K562 (cell line): ENCODE data around the gene HOXC10. TPM values are rescaled to one million over a fixed set of nuclear protein-coding genes. Genes with fewer than 3 reads are reported as not detected.

Experiments used
- ATAC-seq: fragments of 200-7000 bp; cut with Tn5 transposase; 3 replicates; pipeline ENCODE4 v1.9.1; 2020; ENCODE audit warnings: moderate library complexity
- BruUV-seq: library from RNA; stranded (reverse); fragments of 400-500 nt; replicated peaks from 2 replicates; lab custom pipeline; 2021; lab: Mats Ljungman, UMichigan
- CTCF ChIA-PET: fragments of 300-600 bp; formaldehyde crosslinking; extraction: SDS; loops from one replicate; lab custom pipeline; 2021; ENCODE audit warnings: low intra/inter-chr PET ratio; lab: Yijun Ruan, JAX
- POLR2A ChIA-PET: fragments of 300-600, 350-650 bp; sonication (Branson Sonifier 250); formaldehyde crosslinking; extraction: SDS; loops from one replicate; lab custom pipeline; 2021; ENCODE audit warnings: antibody characterized with exemption, inconsistent platforms; lab: Yijun Ruan, JAX
- DNase-seq, 4 experiments: peaks; one replicate each; pipeline versions ENCODE4 v3.0.0 to v3.0.0-alpha.2; 2011 to 2018; ENCODE audit warnings: low spot score in 3 of 4, mixed read lengths in 3 of 4; ENCODE audit errors: extremely low read depth in 1 of 4
- FAIRE-seq: peaks from 2 replicates; lab custom pipeline; 2011; peaks lifted over from hg19 to GRCh38; lab: Jason Lieb, UNC
- H2AFZ ChIP-seq: 2 replicates; pipeline ENCODE4 v1.6.0; 2011; ENCODE audit warnings: low read depth, low read length, control low read depth, inconsistent platforms
- H3K27ac ChIP-seq: fragments of 200-600 bp; 3 replicates; pipeline ENCODE4 v1.8.0; 2011; ENCODE audit warnings: low read depth, mild to moderate bottlenecking, control low read depth, inconsistent platforms, low read length, moderate library complexity, mixed read lengths; ENCODE audit errors: extremely low read depth
- H3K27me3 ChIP-seq, 2 experiments: fragments of 300-600 bp in 1 of 2; 2 replicates in 1 of 2; 3 replicates in 1 of 2; pipeline versions ENCODE4 v1.6.0 to v1.8.0; 2011; ENCODE audit warnings: inconsistent platforms in 2 of 2, low read length in 2 of 2, mild to moderate bottlenecking in 1 of 2, mixed read lengths in 1 of 2, moderate library complexity in 1 of 2; ENCODE audit not compliant: control insufficient read depth in 2 of 2, insufficient read depth in 2 of 2
- H3K36me3 ChIP-seq: fragments of 300-600 bp; 3 replicates; pipeline ENCODE4 v1.8.0; 2011; ENCODE audit warnings: mild to moderate bottlenecking, low read length, inconsistent platforms; ENCODE audit not compliant: control insufficient read depth, insufficient read depth
- H3K4me1 ChIP-seq, 2 experiments: fragments of 200-600 bp in 1 of 2; replicated peaks in 1 of 2; 2 replicates in 1 of 2; 3 replicates in 1 of 2; pipeline versions ENCODE4 v1.5.1 to v1.8.0; 2011; ENCODE audit warnings: inconsistent platforms in 2 of 2, low read length in 2 of 2, mild to moderate bottlenecking in 1 of 2, mixed read lengths in 1 of 2, moderate library complexity in 1 of 2; ENCODE audit not compliant: control insufficient read depth in 2 of 2, insufficient read depth in 2 of 2
- H3K4me2 ChIP-seq: 2 replicates; pipeline ENCODE4 v1.6.1; 2011; ENCODE audit warnings: low read length, control low read depth, inconsistent platforms, mixed read lengths; ENCODE audit not compliant: insufficient read depth
- H3K4me3 ChIP-seq: fragments of 200-600 bp; sonication (generic), shearing (Covaris generic); 2 replicates; pipeline ENCODE4 v1.5.1; 2016; ENCODE audit warnings: control low read depth, inconsistent platforms
- H3K79me2 ChIP-seq: fragments of 200-600 bp; 3 replicates; pipeline ENCODE4 v1.8.0; 2011; ENCODE audit warnings: low read length, inconsistent platforms; ENCODE audit not compliant: control insufficient read depth, insufficient read depth
- H3K9ac ChIP-seq, 2 experiments: 2 replicates each; pipeline versions ENCODE4 v1.6.0 to v1.6.1; 2011; ENCODE audit warnings: low read depth in 2 of 2, low read length in 2 of 2, control low read depth in 1 of 2, inconsistent platforms in 1 of 2, mild to moderate bottlenecking in 1 of 2, mixed read lengths in 1 of 2; ENCODE audit not compliant: insufficient read depth in 1 of 2
- H3K9me1 ChIP-seq: one replicate; pipeline ENCODE4 v1.6.0; 2011; ENCODE audit warnings: inconsistent platforms, mild to moderate bottlenecking, low read length, moderate library complexity; ENCODE audit not compliant: control insufficient read depth, insufficient read depth
- H3K9me3 ChIP-seq: replicated peaks from 2 replicates; pipeline ENCODE4 v1.5.1; 2011; ENCODE audit warnings: low read depth, low read length, inconsistent platforms; ENCODE audit not compliant: control insufficient read depth, insufficient read depth
- H4K20me1 ChIP-seq: replicated peaks from 2 replicates; pipeline ENCODE4 v1.6.1; 2011; ENCODE audit warnings: low read length, inconsistent platforms, mixed read lengths; ENCODE audit not compliant: control insufficient read depth, insufficient read depth
- MCM3 ChIP-seq: fragments of 450-650 bp; IDR thresholded peaks from 2 replicates; pipeline ENCODE4 v1.6.1; 2016
- RAD21 ChIP-seq, 2 experiments: fragments of 250-450 bp in 1 of 2; fragments of 450-650 bp in 1 of 2; sonication (Bioruptor Pico) in 1 of 2; formaldehyde crosslinking in 1 of 2; IDR thresholded peaks in 1 of 2; conservative IDR thresholded peaks in 1 of 2; 2 replicates each; pipeline versions ENCODE4 v1.4.0 to v1.8.0; 2020 to 2022; ENCODE audit warnings: mild to moderate bottlenecking in 2 of 2, moderate library complexity in 1 of 2
- WGBS: fragments of 100-300 bp; shearing (Covaris generic); methylation state at CpG from one replicate; pipeline ENCODE4 v1.1.6; 2016; ENCODE audit warnings: low coverage, mixed read lengths; ENCODE audit not compliant: insufficient coverage; ENCODE audit errors: missing lambda C conversion rate; 5-methylcytosine and 5-hydroxymethylcytosine counted together
- in situ Hi-C: fragments of 300-500 bp; cut with MboI; formaldehyde crosslinking; loops from 4 replicates; pipeline ENCODE4 v1.15.0; 2018; ENCODE audit warnings: inconsistent platforms, mixed read lengths
- intact Hi-C: fragments of 100-400 bp; cut with micrococcal nuclease; formaldehyde crosslinking; loops from 2 replicates; pipeline ENCODE4 v1.14.2; 2022
- polyA plus RNA-seq, 8 experiments: library from polyadenylated mRNA; depleted of rRNA in 4 of 8; stranded (reverse) in 5 of 8; unstranded in 3 of 8; fragments of >200 nt; fragmentation: Nextera tagmentation in 2 of 8; fragmentation: Illumina TruSeq in 1 of 8; extraction: Ambion mirVana in 2 of 8; extraction: Trizol in 1 of 8; gene quantifications; 2 replicates each; pipeline versions ENCODE4 v1.2.1 to v1.2.3, GENCODE V29; 2011 to 2014; ENCODE audit warnings: inconsistent platforms in 1 of 8, missing spikeins in 1 of 8
- total RNA-seq, 7 experiments: library from RNA; depleted of rRNA in 6 of 7; stranded (reverse); fragments of >200 nt in 6 of 7; fragmentation: Illumina TruSeq in 2 of 7; extraction: Trizol in 2 of 7; gene quantifications; 2 replicates each; pipeline versions ENCODE4 v1.2.1 to v1.2.3, GENCODE V29; 2011 to 2021; ENCODE audit warnings: low replicate concordance in 1 of 7
- TF ChIP-seq, protein P1 (sequence below), 3 experiments: IDR thresholded peaks in 2 of 3; conservative IDR thresholded peaks in 1 of 3; 2 replicates each; pipeline ENCODE4 v1.5.1; 2011 to 2012; ENCODE audit warnings: low read length in 3 of 3, mild to moderate bottlenecking in 3 of 3, control low read depth in 2 of 3, improper control_type of control experiment in 1 of 3, inconsistent platforms in 1 of 3, low read depth in 1 of 3, mixed read lengths in 1 of 3, moderate library complexity in 1 of 3; ENCODE audit not compliant: insufficient read depth in 2 of 3

Gene HOXC10
- total and polyA plus RNA-seq, 9 of the 15 experiments (the other 6 are each of a cell fraction or from before 2014, with no cell fraction given), result 0.13 to 0.77 (median 0.35) TPM; not detected in 2

DNA sequence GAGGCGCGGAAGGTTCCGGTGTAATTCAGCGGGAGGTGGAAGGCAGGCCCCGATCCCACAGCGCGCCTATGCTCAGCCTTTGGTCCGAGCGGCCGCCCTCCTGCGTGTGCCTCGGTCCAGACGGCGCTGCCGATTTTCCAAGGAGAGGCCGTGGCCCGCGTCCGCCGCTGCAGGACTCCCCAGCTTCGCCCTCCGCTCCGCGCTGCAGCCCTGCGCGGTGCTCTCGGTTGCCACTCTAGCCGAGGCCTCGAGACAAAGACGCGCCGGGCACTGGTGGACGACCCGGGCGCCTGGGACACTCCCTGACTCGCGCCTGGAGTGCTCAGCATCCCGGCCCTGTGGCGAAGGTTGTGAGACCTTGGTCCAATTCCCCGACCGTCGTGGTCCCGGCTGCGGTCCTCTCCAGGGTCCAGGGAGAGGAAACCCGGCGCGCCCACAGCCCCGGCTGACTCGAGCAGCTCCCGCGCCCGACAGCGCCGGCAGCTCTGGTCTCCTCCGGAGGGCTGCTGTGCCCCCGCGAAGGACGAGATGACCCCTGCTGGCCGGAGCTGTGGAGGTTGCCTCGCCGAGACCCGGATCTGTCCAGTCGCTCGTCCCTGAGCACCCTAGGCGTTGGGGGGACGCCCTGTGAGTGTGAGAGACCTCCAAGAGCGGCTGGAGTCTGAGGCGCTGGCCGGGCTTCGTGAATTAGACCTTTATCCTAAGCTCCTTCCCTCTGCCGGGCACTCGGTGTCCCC lies 23.8 kb upstream of the HOXC10 start:
- peaks cover 61 to 79% of the 10 kb centered on the region in 2 experiments for H3K27me3 ChIP-seq
- intact Hi-C loops, result no loop called here
- BruUV-seq, result no TSS peak

More for the DNA sequence above, 23.8 kb upstream of the HOXC10 start:
- no peak overlapping the region for H3K4me2 ChIP-seq
- in situ Hi-C loops, result no loop called here
- TF ChIP-seq, protein P1, sequence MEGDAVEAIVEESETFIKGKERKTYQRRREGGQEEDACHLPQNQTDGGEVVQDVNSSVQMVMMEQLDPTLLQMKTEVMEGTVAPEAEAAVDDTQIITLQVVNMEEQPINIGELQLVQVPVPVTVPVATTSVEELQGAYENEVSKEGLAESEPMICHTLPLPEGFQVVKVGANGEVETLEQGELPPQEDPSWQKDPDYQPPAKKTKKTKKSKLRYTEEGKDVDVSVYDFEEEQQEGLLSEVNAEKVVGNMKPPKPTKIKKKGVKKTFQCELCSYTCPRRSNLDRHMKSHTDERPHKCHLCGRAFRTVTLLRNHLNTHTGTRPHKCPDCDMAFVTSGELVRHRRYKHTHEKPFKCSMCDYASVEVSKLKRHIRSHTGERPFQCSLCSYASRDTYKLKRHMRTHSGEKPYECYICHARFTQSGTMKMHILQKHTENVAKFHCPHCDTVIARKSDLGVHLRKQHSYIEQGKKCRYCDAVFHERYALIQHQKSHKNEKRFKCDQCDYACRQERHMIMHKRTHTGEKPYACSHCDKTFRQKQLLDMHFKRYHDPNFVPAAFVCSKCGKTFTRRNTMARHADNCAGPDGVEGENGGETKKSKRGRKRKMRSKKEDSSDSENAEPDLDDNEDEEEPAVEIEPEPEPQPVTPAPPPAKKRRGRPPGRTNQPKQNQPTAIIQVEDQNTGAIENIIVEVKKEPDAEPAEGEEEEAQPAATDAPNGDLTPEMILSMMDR (IDR thresholded peaks at IDR 0.05 in 2 of 3, conservative IDR thresholded peaks at IDR 0.05 in 1 of 3; ENCODE audit: insufficient read depth in 2 of 3, low read depth in 1 of 3, low read length in 3 of 3), result peak in 1 of 3 experiments; percentile 28; a peak in 2 of 6 replicates
- TF ChIP-seq MCM3 (no peak), RAD21 (CRISPR knock-in tag; conservative IDR thresholded peaks at IDR 0.05 in 1 of 2, IDR thresholded peaks at IDR 0.05 in 1 of 2) (0 out of 4 replicates have a peak, but pooled peaks of 1 of the 2 experiments have one; percentile 14)
- 18% methylated on average over 39 of the region's 72 CpGs for WGBS
- no peaks in the 10 kb centered on the region for H3K36me3 ChIP-seq
- FAIRE-seq (no peak), ATAC-seq (peak; percentile 66), DNase-seq (peak in 2 of 4 experiments; percentile 33)
- no peak overlapping the region for H3K4me3 ChIP-seq
- no peaks in the 10 kb centered on the region for H3K79me2 ChIP-seq
- ChIA-PET CTCF (no interaction called here), POLR2A (interaction anchor here (0.6 kb wide), 1 partner anchor 125 kb away, joined by 3 read pairs; no protein-coding TSS in a partner anchor)
- H3K4me1 ChIP-seq, result peaks cover 0 to 18% of the 10 kb centered on the region in 2 experiments; a peak in 4 of 5 replicates
- no peak overlapping the region for H2AFZ ChIP-seq
- no peak overlapping the region; a peak in 1 of 4 replicates for H3K9ac ChIP-seq
- H3K9me1 ChIP-seq, result no peaks in the 10 kb centered on the region
- H4K20me1 ChIP-seq, result 0 out of 2 replicates have a peak, but pooled peaks cover 19% of the 10 kb centered on the region
- no peaks in the 10 kb centered on the region for H3K9me3 ChIP-seq
- no peak overlapping the region for H3K27ac ChIP-seq
